GM23338 (cell line): ENCODE measurements around the gene MICAL3. TPM values are rescaled to one million over a fixed set of nuclear protein-coding genes. Genes with fewer than 3 reads are reported as not detected.

ENCODE experiments used
- ATAC-seq: fragments of 200-7000 bp; cut with Tn5 transposase; 3 replicates; pipeline ENCODE4 v1.9.1; 2020
- DNase-seq: peaks from one replicate; pipeline ENCODE4 v3.0.0-alpha.2; 2015; ENCODE audit warnings: low spot score
- H2AFZ ChIP-seq: fragments of 200-600 bp; sonication (generic); 2 replicates; pipeline ENCODE4 v1.8.0; 2016; ENCODE audit warnings: antibody characterized with exemption, mild to moderate bottlenecking, moderate library complexity
- H3F3A ChIP-seq: fragments of 200-600 bp; sonication (generic); replicated peaks from 2 replicates; pipeline ENCODE4 v1.8.0; 2017; ENCODE audit warnings: antibody characterized with exemption, mixed run types, low read depth
- H3K27ac ChIP-seq: fragments of 200-600 bp; sonication (generic); 2 replicates; pipeline ENCODE4 v1.6.1; 2016; ENCODE audit warnings: low read depth
- H3K27me3 ChIP-seq: fragments of 200-600 bp; sonication (generic); 2 replicates; pipeline ENCODE4 v1.8.0; 2016; ENCODE audit warnings: mild to moderate bottlenecking, mixed run types, moderate library complexity; ENCODE audit not compliant: insufficient read depth
- H3K36me3 ChIP-seq: fragments of 200-600 bp; sonication (generic); 2 replicates; pipeline ENCODE4 v1.8.0; 2016; ENCODE audit warnings: mild to moderate bottlenecking; ENCODE audit not compliant: insufficient read depth
- H3K4me1 ChIP-seq: fragments of 200-600 bp; sonication (generic); 2 replicates; pipeline ENCODE4 v1.8.0; 2016; ENCODE audit warnings: mild to moderate bottlenecking, moderate library complexity; ENCODE audit not compliant: insufficient read depth
- H3K4me2 ChIP-seq: fragments of 200-600 bp; sonication (generic); 2 replicates; pipeline ENCODE4 v1.7.1; 2017; ENCODE audit warnings: mixed run types
- H3K4me3 ChIP-seq: fragments of 200-600 bp; sonication (generic); 2 replicates; pipeline ENCODE4 v1.6.1; 2016; ENCODE audit warnings: mixed run types
- H3K79me2 ChIP-seq: fragments of 200-600 bp; sonication (generic); replicated peaks from 2 replicates; pipeline ENCODE4 v1.8.0; 2017; ENCODE audit warnings: mild to moderate bottlenecking; ENCODE audit not compliant: insufficient read depth
- H3K9me2 ChIP-seq: fragments of 200-600 bp; sonication (generic); 2 replicates; pipeline ENCODE4 v1.8.0; 2017; ENCODE audit not compliant: insufficient read depth
- H4K20me1 ChIP-seq: fragments of 200-600 bp; sonication (generic); replicated peaks from 2 replicates; pipeline ENCODE4 v1.8.0; 2017; ENCODE audit warnings: mild to moderate bottlenecking; ENCODE audit not compliant: insufficient read depth
- H3K27ac Mint-ChIP-seq: 2 replicates; pipeline ENCODE4 v1.8.0; 2020; ENCODE audit warnings: inconsistent platforms, mild to moderate bottlenecking, moderate library complexity, mixed read lengths
- H3K27me3 Mint-ChIP-seq: 3 replicates; pipeline ENCODE4 v1.8.0; 2022; ENCODE audit warnings: low read depth, mild to moderate bottlenecking, moderate library complexity, mixed read lengths, inconsistent platforms; ENCODE audit not compliant: insufficient read depth, poor library complexity
- H3K36me3 Mint-ChIP-seq: 3 replicates; pipeline ENCODE4 v1.8.0; 2021; ENCODE audit warnings: low read depth, mild to moderate bottlenecking, inconsistent platforms, moderate library complexity, mixed read lengths
- H3K4me1 Mint-ChIP-seq: 3 replicates; pipeline ENCODE4 v1.8.0; 2020; ENCODE audit warnings: mild to moderate bottlenecking, inconsistent platforms, mixed read lengths
- H3K4me3 Mint-ChIP-seq: 3 replicates; pipeline ENCODE4 v1.8.0; 2021; ENCODE audit warnings: moderate library complexity, mild to moderate bottlenecking, inconsistent platforms, mixed read lengths
- H3K9me3 Mint-ChIP-seq: 3 replicates; pipeline ENCODE4 v1.8.0; 2020; ENCODE audit warnings: moderate library complexity, mild to moderate bottlenecking, inconsistent platforms, mixed read lengths
- CREB1 ChIP-seq: fragments of 250-450 bp; sonication (Bioruptor Pico); IDR thresholded peaks from 2 replicates; pipeline ENCODE4 v1.5.0; 2020; ENCODE audit warnings: low read depth, mild to moderate bottlenecking, moderate library complexity
- EZH2 ChIP-seq: fragments of 200-600 bp; sonication (generic); IDR thresholded peaks from one replicate; pipeline ENCODE4 v1.8.0; 2017; ENCODE audit warnings: antibody characterized with exemption, mild to moderate bottlenecking, low read depth; ENCODE audit not compliant: unreplicated experiment
- EZH2phosphoT487 ChIP-seq: fragments of 200-600 bp; sonication (generic); IDR thresholded peaks from one replicate; pipeline ENCODE4 v1.8.1; 2018; ENCODE audit warnings: antibody characterized with exemption; ENCODE audit not compliant: unreplicated experiment
- JUNB ChIP-seq: IDR thresholded peaks from one replicate; pipeline ENCODE4 v1.6.1; 2016; ENCODE audit warnings: antibody characterized with exemption; ENCODE audit not compliant: unreplicated experiment
- POLR2AphosphoS5 ChIP-seq: IDR thresholded peaks from 2 replicates; pipeline ENCODE4 v1.6.1; 2016; ENCODE audit warnings: antibody characterized with exemption, low read depth
- ZNF114 ChIP-seq: fragments of 250-450 bp; sonication (Bioruptor Pico); IDR thresholded peaks from 2 replicates; pipeline ENCODE4 v1.5.0; 2020; ENCODE audit warnings: mild to moderate bottlenecking, moderate library complexity
- ZNF331 ChIP-seq: fragments of 250-450 bp; sonication (Bioruptor Pico); IDR thresholded peaks from 2 replicates; pipeline ENCODE4 v1.5.0; 2020; ENCODE audit warnings: low read depth, mild to moderate bottlenecking, moderate library complexity
- polyA plus RNA-seq: library from polyadenylated mRNA; unstranded; fragments of >200 nt; fragmentation: Nextera tagmentation; extraction: Ambion mirVana; gene quantifications from 2 replicates; pipeline ENCODE4 v1.2.1, GENCODE V29; 2016
- total RNA-seq: library from RNA; depleted of rRNA; stranded (reverse); fragments of >200 nt; shearing (Covaris generic); gene quantifications from 2 replicates; pipeline ENCODE4 v1.2.3, GENCODE V29; 2014
- TF ChIP-seq, protein P1 (sequence below): fragments of 250-450 bp; sonication (Bioruptor Pico); IDR thresholded peaks from 2 replicates; pipeline ENCODE4 v1.5.0; 2020; ENCODE audit warnings: mild to moderate bottlenecking, moderate library complexity

The MICAL3 gene
- total and polyA plus RNA-seq, 2 experiments from 2014 or later, result 10.1 to 33.9 TPM

GRCh38 chr22:18056161-18056666 lies 31.9 kb upstream of the MICAL3 start (continued):
- TF ChIP-seq, protein P1, sequence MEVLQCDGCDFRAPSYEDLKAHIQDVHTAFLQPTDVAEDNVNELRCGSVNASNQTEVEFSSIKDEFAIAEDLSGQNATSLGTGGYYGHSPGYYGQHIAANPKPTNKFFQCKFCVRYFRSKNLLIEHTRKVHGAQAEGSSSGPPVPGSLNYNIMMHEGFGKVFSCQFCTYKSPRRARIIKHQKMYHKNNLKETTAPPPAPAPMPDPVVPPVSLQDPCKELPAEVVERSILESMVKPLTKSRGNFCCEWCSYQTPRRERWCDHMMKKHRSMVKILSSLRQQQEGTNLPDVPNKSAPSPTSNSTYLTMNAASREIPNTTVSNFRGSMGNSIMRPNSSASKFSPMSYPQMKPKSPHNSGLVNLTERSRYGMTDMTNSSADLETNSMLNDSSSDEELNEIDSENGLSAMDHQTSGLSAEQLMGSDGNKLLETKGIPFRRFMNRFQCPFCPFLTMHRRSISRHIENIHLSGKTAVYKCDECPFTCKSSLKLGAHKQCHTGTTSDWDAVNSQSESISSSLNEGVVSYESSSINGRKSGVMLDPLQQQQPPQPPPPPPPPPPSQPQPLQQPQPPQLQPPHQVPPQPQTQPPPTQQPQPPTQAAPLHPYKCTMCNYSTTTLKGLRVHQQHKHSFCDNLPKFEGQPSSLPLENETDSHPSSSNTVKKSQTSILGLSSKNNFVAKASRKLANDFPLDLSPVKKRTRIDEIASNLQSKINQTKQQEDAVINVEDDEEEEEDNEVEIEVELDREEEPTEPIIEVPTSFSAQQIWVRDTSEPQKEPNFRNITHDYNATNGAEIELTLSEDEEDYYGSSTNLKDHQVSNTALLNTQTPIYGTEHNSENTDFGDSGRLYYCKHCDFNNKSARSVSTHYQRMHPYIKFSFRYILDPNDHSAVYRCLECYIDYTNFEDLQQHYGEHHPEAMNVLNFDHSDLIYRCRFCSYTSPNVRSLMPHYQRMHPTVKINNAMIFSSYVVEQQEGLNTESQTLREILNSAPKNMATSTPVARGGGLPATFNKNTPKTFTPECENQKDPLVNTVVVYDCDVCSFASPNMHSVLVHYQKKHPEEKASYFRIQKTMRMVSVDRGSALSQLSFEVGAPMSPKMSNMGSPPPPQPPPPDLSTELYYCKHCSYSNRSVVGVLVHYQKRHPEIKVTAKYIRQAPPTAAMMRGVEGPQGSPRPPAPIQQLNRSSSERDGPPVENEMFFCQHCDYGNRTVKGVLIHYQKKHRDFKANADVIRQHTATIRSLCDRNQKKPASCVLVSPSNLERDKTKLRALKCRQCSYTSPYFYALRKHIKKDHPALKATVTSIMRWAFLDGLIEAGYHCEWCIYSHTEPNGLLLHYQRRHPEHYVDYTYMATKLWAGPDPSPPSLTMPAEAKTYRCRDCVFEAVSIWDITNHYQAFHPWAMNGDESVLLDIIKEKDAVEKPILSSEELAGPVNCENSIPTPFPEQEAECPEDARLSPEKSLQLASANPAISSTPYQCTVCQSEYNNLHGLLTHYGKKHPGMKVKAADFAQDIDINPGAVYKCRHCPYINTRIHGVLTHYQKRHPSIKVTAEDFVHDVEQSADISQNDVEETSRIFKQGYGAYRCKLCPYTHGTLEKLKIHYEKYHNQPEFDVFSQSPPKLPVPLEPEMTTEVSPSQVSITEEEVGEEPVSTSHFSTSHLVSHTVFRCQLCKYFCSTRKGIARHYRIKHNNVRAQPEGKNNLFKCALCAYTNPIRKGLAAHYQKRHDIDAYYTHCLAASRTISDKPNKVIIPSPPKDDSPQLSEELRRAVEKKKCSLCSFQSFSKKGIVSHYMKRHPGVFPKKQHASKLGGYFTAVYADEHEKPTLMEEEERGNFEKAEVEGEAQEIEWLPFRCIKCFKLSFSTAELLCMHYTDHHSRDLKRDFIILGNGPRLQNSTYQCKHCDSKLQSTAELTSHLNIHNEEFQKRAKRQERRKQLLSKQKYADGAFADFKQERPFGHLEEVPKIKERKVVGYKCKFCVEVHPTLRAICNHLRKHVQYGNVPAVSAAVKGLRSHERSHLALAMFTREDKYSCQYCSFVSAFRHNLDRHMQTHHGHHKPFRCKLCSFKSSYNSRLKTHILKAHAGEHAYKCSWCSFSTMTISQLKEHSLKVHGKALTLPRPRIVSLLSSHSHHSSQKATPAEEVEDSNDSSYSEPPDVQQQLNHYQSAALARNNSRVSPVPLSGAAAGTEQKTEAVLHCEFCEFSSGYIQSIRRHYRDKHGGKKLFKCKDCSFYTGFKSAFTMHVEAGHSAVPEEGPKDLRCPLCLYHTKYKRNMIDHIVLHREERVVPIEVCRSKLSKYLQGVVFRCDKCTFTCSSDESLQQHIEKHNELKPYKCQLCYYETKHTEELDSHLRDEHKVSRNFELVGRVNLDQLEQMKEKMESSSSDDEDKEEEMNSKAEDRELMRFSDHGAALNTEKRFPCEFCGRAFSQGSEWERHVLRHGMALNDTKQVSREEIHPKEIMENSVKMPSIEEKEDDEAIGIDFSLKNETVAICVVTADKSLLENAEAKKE (CRISPR knock-in tag), result no peak
- TF ChIP-seq EZH2phosphoT487, result no peak

GRCh38 chr22:18055619-18056160 lies 31.3 kb upstream of the MICAL3 start:
- DNase-seq, result no peak
- H3K27me3 ChIP-seq, result no peaks in the 10 kb centered on the region
- no peak overlapping the region for H2AFZ ChIP-seq
- no peaks in the 10 kb centered on the region for H3K9me2 ChIP-seq
- no peak overlapping the region for H3K27ac Mint-ChIP-seq
- no peaks in the 10 kb centered on the region for H3F3A ChIP-seq
- H3K4me1 Mint-ChIP-seq, result no peaks in the 10 kb centered on the region; the same call in 2 of the 3 replicates
- no peaks in the 10 kb centered on the region for H4K20me1 ChIP-seq
- H3K4me1 ChIP-seq, result no peaks in the 10 kb centered on the region
- ATAC-seq, result no peak
- peaks cover 11% of the 10 kb centered on the region for H3K9me3 Mint-ChIP-seq
- no peak overlapping the region for H3K4me3 ChIP-seq
- H3K36me3 ChIP-seq, result no peaks in the 10 kb centered on the region
- H3K27ac ChIP-seq, result no peak overlapping the region
- no peaks in the 10 kb centered on the region; the same call in 2 of the 3 replicates for H3K36me3 Mint-ChIP-seq
- H3K4me3 Mint-ChIP-seq, result no peak overlapping the region
- H3K79me2 ChIP-seq, result no peaks in the 10 kb centered on the region
- no peak overlapping the region for H3K4me2 ChIP-seq
- peaks cover 19% of the 10 kb centered on the region for H3K27me3 Mint-ChIP-seq
- TF ChIP-seq EZH2, result no peak
- no peak for TF ChIP-seq EZH2phosphoT487
- no peak for TF ChIP-seq JUNB
- TF ChIP-seq ZNF114 (CRISPR knock-in tag), result no peak
- TF ChIP-seq, protein P1 (CRISPR knock-in tag), result no peak
- TF ChIP-seq POLR2AphosphoS5, result no peak
- TF ChIP-seq ZNF331 (CRISPR knock-in tag), result no peak
- no peak for TF ChIP-seq CREB1 (CRISPR knock-in tag)
